Heart right ventricle (tissue), 16 donors: ENCODE measurements around the gene HPCAL1. TPM values are rescaled to one million over a fixed set of nuclear protein-coding genes. Genes with fewer than 3 reads are reported as not detected.

Source experiments
- ATAC-seq, 8 donors: fragments of 200-7000 bp; cut with Tn5 transposase; one replicate each; pipeline ENCODE4 v1.9.1; 2020; ENCODE audit warnings: mild to moderate bottlenecking in 8 of 8, moderate library complexity in 8 of 8, moderate number of reproducible peaks in 1 of 8
- DNase-seq, 2 donors: peaks; one replicate each; pipeline ENCODE4 v3.0.0-alpha.2; 2020
- H3K27ac ChIP-seq, 10 donors: fragments of 200-600 bp; sonication (generic) in 2 of 10; one replicate each; pipeline versions ENCODE4 v1.5.0 to v1.8.0; 2020 to 2022; ENCODE audit warnings: mild to moderate bottlenecking in 3 of 10
- H3K27me3 ChIP-seq, 7 donors: fragments of 200-600 bp; one replicate each; pipeline ENCODE4 v1.8.0; 2021 to 2022; ENCODE audit warnings: mild to moderate bottlenecking in 2 of 7
- H3K36me3 ChIP-seq, 9 donors: fragments of 200-600 bp; sonication (generic) in 1 of 9; one replicate each; pipeline versions ENCODE4 v1.5.0 to v1.8.0; 2020 to 2022; ENCODE audit warnings: mild to moderate bottlenecking in 2 of 9
- H3K4me1 ChIP-seq, 9 donors: fragments of 200-600 bp; sonication (generic) in 1 of 9; one replicate each; pipeline versions ENCODE4 v1.5.0 to v1.8.0; 2020 to 2022; ENCODE audit warnings: mild to moderate bottlenecking in 4 of 9
- H3K4me3 ChIP-seq, 10 donors: fragments of 200-600 bp; sonication (generic) in 2 of 10; one replicate each; pipeline versions ENCODE4 v1.5.0 to v1.8.0; 2020 to 2022; ENCODE audit warnings: mild to moderate bottlenecking in 7 of 10, moderate library complexity in 2 of 10
- H3K9me3 ChIP-seq, 11 donors: fragments of 200-600 bp in 10 of 11; sonication (generic) in 2 of 11; one replicate each; pipeline versions ENCODE4 v1.5.0 to v1.8.0; 2013 to 2022; ENCODE audit warnings: mild to moderate bottlenecking in 2 of 11, control low read depth in 1 of 11, moderate library complexity in 1 of 11
- WGBS, 2 donors: extraction: QIAGEN DNeasy Blood & Tissue Kit; methylation state at CpG; one replicate each; pipeline ENCODE4 v1.1.7; 2013; ENCODE audit warnings: inconsistent platforms in 1 of 2; 5-methylcytosine and 5-hydroxymethylcytosine counted together
- intact Hi-C, 10 donors: fragments of 100-400 bp; cut with DNase I; formaldehyde crosslinking; loops; one replicate each; pipeline versions ENCODE4 v1.11.1 to v1.14.2; 2022
- polyA plus RNA-seq, 2 donors: library from polyadenylated mRNA; stranded (reverse); fragments of 200-250 nt; gene quantifications; one replicate each; pipeline ENCODE4 v1.2.3, GENCODE V29; 2013
- total RNA-seq, 10 donors: library from RNA; stranded (reverse); fragmentation: NEBNext Ultra II Directional in 3 of 10; extraction: Animal tissue kit (Norgen Biotek cat#: 25700) in 3 of 10; gene quantifications; one replicate each; pipeline versions ENCODE4 v1.2.1 to v1.2.4, GENCODE V29; 2021 to 2023
- TF ChIP-seq, protein P1 (sequence below), 9 donors: fragments of 200-600 bp; sonication (generic) in 2 of 9; IDR thresholded peaks; one replicate each; pipeline versions ENCODE4 v1.5.0 to v1.8.0; 2021 to 2022; ENCODE audit warnings: antibody characterized with exemption in 9 of 9, mild to moderate bottlenecking in 5 of 9, moderate library complexity in 1 of 9
- donor health status: Arrhythmogenic right ventricular cardiomyopathy.
- donor health status: ischemic (EF 13 %, LVEDD 7.1; RV severe dilation, severe dysfunction).
- donor health status: healthy with polysubstance abuse.
- donor health status: DM: no; HTN: yes; CAD: no.
- donor health status: DM: no; HTN: no; CAD: no.
- donor health status: ischemic (EF 25% LVEDD 6.9; RV normal size, moderate dysfunction).
- donor health status: ischemic (EF 25% LVEDD 5.7; RV mildly dilated, moderate dysfunction).
- donor health status: healthy.
- donor health status: DM: yes; HTN: yes; CAD: no.
- donor health status: Ischemic cardiomyopathy.
- donor health status: ischemic (EF 35%, LVEDD 5.7; RV mildly dilated, moderate dysfunction).
- donor health status: nonischemic (EF 11% LVEDD 7.7; RV severe dilation, severe dysfunction).
- donor health status: DM: yes; HTN: yes; CAD: no.
- donor health status: PGD.
- donor health status: ischemic (EF 29% LVEDD 5.4; RV normal size, mild dysfunction).
- donor health status: nonischemic (EF 23%, LVEDD 6.1; RV moderate dilation, normal function).

Gene HPCAL1
- total and polyA plus RNA-seq, 12 donors = 15.8 to 49.2 (median 27.5) TPM

DNA sequence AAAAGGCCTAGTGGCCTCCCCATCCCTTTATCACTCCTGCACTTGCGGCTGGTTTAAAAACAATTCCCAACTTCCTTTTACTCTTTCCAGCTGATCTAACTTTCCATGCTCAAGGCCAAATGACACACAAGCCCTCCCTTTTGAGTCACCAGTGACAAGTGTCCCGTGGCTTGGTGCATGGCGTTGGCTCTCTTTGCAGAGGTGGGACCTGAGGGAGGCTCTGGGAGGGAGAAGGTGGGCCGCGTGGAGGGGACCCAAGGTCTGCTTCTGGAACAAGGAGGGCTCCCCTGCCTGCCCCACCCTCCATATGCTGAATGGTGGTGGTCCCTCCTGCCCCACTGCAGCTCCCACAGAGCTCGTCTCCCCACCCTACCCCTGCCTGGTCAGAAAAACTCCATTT is 30.8 kb upstream of the HPCAL1 start:
- intact Hi-C loops = loop anchor here in 1 of 10 donors (5.0 kb wide), 1 partner anchor 135 kb away; no protein-coding TSS in a partner anchor
- no peaks in the 10 kb centered on the region for H3K9me3 ChIP-seq
- ATAC-seq = peak in 1 of 8 donors; percentile 18

GRCh38 chr2:10272464-10272863 is 30.2 kb upstream of the HPCAL1 start:
- intact Hi-C loops = loop anchor here in 1 of 10 donors (5.0 kb wide), 1 partner anchor 135 kb away; no protein-coding TSS in a partner anchor
- Histone ChIP-seq H3K4me1 (peaks cover 0 to 8% (median 0%) of the 10 kb centered on the region in 9 donors), H3K9me3 (no peaks in the 10 kb centered on the region), H3K36me3 (no peaks in the 10 kb centered on the region), H3K27ac (no peak overlapping the region), H3K27me3 (no peaks in the 10 kb centered on the region), H3K4me3 (no peak overlapping the region)
- ATAC-seq (no peak), DNase-seq (no peak)
- WGBS, 2 donors = 90 to 92% methylated on average over 10 of the region's 10 CpGs
- TF ChIP-seq, protein P1, sequence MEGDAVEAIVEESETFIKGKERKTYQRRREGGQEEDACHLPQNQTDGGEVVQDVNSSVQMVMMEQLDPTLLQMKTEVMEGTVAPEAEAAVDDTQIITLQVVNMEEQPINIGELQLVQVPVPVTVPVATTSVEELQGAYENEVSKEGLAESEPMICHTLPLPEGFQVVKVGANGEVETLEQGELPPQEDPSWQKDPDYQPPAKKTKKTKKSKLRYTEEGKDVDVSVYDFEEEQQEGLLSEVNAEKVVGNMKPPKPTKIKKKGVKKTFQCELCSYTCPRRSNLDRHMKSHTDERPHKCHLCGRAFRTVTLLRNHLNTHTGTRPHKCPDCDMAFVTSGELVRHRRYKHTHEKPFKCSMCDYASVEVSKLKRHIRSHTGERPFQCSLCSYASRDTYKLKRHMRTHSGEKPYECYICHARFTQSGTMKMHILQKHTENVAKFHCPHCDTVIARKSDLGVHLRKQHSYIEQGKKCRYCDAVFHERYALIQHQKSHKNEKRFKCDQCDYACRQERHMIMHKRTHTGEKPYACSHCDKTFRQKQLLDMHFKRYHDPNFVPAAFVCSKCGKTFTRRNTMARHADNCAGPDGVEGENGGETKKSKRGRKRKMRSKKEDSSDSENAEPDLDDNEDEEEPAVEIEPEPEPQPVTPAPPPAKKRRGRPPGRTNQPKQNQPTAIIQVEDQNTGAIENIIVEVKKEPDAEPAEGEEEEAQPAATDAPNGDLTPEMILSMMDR (IDR thresholded peaks at IDR 0.05) = no peak

More for the DNA sequence above, 30.8 kb upstream of the HPCAL1 start:
- no peak for DNase-seq
- Histone ChIP-seq H3K36me3 (no peaks in the 10 kb centered on the region), H3K4me3 (no peak overlapping the region), H3K4me1 (peaks cover 0 to 9% (median 0%) of the 10 kb centered on the region in 9 donors), H3K27me3 (no peaks in the 10 kb centered on the region), H3K27ac (no peak overlapping the region)
- TF ChIP-seq, protein P1 (IDR thresholded peaks at IDR 0.05) = no peak
- WGBS, 2 donors = 89 to 91% methylated on average over 6 of the region's 6 CpGs

- no peak overlapping the region for H3K4me3 ChIP-seq
- no peaks in the 10 kb centered on the region for H3K36me3 ChIP-seq
- peaks cover 0 to 18% (median 0%) of the 10 kb centered on the region in 9 donors for H3K4me1 ChIP-seq
- DNase-seq (no peak), ATAC-seq (no peak)
- no peak overlapping the region for H3K27ac ChIP-seq
- H3K27me3 ChIP-seq = no peaks in the 10 kb centered on the region
- intact Hi-C loops = loop anchor here in 1 of 10 donors (5.0 kb wide), 1 partner anchor 134 kb away; no protein-coding TSS in a partner anchor
- TF ChIP-seq, protein P1 (IDR thresholded peaks at IDR 0.05) = no peak
- 91% methylated on average over 22 of the region's 22 CpGs for WGBS, 2 donors
- H3K9me3 ChIP-seq = no peaks in the 10 kb centered on the region
Observed at GRCh38 chr2:10273215-10274175, 29.2 kb upstream of the HPCAL1 start.

- ATAC-seq = no peak
- H3K27me3 ChIP-seq = no peaks in the 10 kb centered on the region
- peaks cover 0 to 22% (median 0%) of the 10 kb centered on the region in 9 donors for H3K4me1 ChIP-seq
- TF ChIP-seq, protein P1 (IDR thresholded peaks at IDR 0.05) = no peak
- intact Hi-C loops = loop anchor here in 1 of 10 donors (5.0 kb wide), 1 partner anchor 133 kb away; no protein-coding TSS in a partner anchor
- no peak overlapping the region for H3K4me3 ChIP-seq
- 95% methylated on average over 14 of the region's 14 CpGs for WGBS, 2 donors
- H3K27ac ChIP-seq = no peak overlapping the region
- no peaks in the 10 kb centered on the region for H3K36me3 ChIP-seq
- no peaks in the 10 kb centered on the region for H3K9me3 ChIP-seq
- no peak for DNase-seq
Observed at GRCh38 chr2:10274376-10274775, 28.3 kb upstream of the HPCAL1 start.
